GM12873 (cell line): ENCODE measurements around the gene UHMK1.

Experiments used
- TF ChIP-seq, protein P1 (sequence below): IDR thresholded peaks from 2 replicates; pipeline ENCODE4 v1.5.1; 2012; ENCODE audit warnings: low read depth, mild to moderate bottlenecking, moderate library complexity, low read length, control low read depth; ENCODE audit not compliant: insufficient read depth; ENCODE audit errors: missing control alignments

The UHMK1 gene

DNA sequence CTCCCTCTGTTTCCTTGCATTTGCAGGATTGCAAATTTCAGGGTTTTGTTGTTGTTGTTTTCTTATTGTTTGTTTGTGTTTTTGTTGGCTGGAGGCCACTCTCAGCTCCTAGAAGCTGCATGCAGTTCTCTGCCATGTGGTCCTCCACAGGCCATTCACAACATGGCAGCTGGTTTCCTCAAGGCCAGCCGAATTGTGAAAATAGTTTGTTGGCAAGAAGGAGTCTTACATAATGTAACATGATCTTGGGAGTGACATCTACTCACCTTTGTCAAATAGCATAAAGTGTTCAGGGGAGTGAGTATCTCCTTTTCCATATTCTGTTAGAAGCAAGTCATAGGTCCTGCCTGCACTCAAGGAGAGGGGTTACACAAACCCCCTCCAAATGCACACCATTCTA is 53.3 kb downstream of the UHMK1 start:
- TF ChIP-seq, protein P1, sequence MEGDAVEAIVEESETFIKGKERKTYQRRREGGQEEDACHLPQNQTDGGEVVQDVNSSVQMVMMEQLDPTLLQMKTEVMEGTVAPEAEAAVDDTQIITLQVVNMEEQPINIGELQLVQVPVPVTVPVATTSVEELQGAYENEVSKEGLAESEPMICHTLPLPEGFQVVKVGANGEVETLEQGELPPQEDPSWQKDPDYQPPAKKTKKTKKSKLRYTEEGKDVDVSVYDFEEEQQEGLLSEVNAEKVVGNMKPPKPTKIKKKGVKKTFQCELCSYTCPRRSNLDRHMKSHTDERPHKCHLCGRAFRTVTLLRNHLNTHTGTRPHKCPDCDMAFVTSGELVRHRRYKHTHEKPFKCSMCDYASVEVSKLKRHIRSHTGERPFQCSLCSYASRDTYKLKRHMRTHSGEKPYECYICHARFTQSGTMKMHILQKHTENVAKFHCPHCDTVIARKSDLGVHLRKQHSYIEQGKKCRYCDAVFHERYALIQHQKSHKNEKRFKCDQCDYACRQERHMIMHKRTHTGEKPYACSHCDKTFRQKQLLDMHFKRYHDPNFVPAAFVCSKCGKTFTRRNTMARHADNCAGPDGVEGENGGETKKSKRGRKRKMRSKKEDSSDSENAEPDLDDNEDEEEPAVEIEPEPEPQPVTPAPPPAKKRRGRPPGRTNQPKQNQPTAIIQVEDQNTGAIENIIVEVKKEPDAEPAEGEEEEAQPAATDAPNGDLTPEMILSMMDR, result no peak

DNA sequence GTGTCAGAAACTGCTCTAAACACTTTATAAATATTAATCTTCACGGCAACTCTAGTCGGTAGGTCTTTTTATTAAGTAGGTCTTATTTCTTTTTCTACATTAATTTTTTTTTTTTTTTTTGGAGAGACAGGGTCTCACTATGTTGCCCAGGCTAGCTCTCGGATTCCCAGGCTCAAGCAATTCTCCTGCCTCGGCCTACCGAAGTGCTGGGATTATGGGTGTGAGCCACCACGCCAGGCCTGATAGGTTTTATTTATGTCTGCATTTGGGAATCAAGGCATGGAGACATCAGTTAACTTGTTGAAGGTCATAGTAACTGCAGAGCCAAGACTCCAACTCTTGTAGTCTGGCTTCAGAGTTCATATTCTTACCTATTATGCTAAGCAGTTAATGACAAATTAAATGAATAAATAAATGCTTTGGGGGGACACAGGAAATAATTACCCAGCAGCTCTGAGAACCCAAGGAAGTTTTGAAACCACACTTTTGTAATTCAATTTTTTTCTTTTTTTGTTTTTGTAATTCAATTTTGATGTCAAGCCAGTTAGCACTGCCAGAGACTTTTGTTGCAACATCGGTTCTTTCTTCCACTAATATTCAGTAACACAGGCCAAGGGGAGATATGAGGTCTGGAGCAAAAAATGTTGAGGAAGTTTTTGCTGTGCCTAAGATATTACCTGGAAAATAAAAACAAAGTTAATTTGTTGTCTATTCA is 54.5 kb downstream of the UHMK1 start:
- TF ChIP-seq, protein P1, result no peak

DNA sequence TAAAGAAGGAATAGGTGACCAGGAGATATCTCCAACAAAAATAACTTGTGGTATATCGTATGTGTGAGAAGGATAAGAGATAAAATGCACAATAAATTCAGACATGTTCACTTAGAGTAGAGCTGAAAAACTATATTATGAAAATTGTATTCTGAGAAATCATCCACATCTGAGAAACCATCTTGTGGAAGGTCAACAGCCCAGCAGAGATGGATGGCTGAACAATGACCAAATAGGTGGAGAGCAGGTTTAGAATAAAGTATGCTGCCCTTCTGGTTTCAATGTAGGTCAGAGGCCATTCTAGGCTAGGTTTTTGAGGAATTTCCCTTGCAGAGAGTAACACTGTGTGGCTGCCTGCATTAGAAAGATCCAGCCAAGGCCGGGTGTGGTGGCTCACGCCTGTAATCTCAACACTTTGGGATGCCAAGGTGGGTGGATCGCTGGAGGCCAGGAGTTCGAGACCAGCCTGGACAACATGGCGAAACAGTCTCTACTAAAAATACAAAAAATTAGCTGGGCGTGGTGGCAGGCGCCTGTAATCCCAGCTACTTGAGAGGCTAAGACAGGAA is 55.1 kb downstream of the UHMK1 start:
- TF ChIP-seq, protein P1, result no peak

DNA sequence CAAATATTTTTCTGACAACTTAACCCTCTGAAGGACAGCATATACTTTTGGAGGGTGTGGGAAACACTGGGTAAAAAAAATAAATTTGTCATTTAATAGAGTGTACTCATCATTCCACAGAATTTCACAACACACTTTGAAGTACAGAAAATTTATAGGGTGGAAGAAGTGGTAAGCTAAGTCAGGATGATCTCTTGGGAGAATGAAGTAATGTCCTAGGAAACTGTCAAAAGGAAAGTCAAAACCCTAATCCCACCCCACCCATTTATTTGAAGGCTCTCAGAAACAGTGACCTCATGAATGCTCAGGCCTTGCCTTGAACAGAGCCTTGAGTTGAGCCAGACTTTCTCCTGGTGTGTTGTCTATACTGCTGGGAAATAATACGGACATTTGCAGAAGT is 56.6 kb downstream of the UHMK1 start:
- TF ChIP-seq, protein P1, result no peak

DNA sequence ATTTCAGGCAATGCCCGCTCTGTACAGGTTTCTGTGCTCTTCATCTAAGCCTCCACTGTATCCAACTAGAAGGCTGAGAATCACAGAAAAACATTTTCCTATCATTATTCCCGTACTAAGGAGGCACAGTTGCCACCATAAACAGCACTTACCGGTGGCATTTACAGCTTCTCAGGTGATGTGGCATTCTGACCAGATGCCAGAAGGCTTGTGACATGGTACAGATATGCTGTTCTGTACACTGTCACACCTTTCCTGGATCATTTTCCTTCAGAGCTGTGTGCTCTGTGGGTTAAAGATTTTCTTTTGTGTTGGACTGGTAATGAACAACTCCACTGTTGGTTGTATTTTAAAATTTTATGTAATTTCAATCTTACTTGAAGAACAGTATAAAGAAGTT is 59.9 kb downstream of the UHMK1 start:
- TF ChIP-seq, protein P1, result no peak

DNA sequence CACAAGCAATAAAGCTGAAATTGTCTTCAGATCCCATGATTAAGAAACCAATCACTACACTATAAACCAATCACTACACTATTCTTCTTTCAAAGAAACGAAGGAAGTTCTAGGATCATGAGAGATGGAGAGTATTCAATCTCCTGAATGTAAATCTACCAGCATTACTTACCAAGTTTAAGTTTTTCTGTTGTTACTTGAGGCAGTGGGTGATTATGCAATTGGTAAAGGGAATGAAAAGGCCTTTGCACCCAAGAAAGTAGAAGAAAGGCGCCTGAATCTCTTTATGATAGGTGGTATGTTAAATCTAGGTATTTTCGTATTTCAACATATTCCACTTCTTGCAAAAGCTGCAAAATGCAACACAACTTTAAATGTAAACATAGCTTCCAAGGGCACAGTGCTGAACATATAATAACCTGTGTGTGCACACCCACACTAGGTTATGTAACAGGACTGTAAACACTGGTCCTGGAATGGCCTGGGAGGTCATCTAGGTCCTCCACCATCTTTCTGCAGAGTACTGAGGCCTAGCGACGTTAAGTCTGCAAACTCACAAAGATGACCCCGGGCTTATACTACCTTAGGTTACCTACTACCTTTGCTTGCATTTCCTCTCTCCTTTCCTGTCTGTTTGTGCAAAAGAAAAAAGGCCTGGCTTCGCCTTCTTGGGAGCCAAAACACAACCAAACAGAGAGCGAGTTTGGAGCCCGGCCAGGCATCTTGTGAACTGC is 62.9 kb downstream of the UHMK1 start:
- TF ChIP-seq, protein P1, result no peak

DNA sequence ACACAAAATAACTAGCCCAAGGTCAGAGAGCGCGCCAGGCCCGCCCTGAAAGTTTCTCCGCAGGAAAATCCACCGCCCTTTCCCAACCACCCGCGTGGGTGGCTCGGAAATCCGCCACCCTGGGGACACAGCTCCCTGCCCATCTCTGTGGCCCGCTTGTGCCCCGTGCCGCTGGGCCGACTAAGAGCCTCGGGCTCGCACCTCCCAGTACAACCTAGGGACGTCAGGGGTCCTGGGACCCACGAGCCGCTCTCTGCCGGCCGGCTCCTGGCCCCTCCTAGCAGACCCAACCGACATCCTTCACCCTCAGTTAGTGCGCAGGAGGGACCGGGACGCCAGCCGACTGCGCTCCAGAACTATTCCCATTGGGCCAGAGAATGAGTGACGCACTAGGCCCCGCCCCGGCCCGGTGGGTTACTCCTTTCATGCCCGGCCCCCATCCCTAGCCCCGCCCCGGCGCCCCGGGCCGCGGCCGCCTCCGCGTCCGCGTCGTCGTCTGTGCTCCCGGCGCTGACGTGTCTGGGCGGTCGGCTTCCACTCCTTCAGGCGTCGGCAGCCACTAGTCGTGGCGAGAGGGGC is 63.5 kb downstream of the UHMK1 start:
- TF ChIP-seq, protein P1, result no peak
